Left ventricle myocardium inferior (tissue), 1 donor: ENCODE results near the gene UGCG. TPM values are rescaled to one million over a fixed set of nuclear protein-coding genes. Genes with fewer than 3 reads are reported as not detected.

ENCODE experiments used
- DNase-seq: peaks from one replicate; pipeline ENCODE4 v3.0.0-alpha.2; 2020
- H3K27ac ChIP-seq: fragments of 200-600 bp; replicated peaks from 2 replicates; pipeline ENCODE4 v1.8.0; 2021
- H3K27me3 ChIP-seq: fragments of 200-600 bp; 2 replicates; pipeline ENCODE4 v1.8.0; 2021; ENCODE audit warnings: low read depth
- H3K36me3 ChIP-seq: fragments of 200-600 bp; 2 replicates; pipeline ENCODE4 v1.8.0; 2021
- H3K4me1 ChIP-seq: fragments of 200-600 bp; 2 replicates; pipeline ENCODE4 v1.8.0; 2021
- H3K4me3 ChIP-seq: fragments of 200-600 bp; 2 replicates; pipeline ENCODE4 v1.8.0; 2021; ENCODE audit warnings: mild to moderate bottlenecking, moderate library complexity
- H3K9me3 ChIP-seq: fragments of 200-600 bp; replicated peaks from 2 replicates; pipeline ENCODE4 v1.8.0; 2021
- intact Hi-C: fragments of 100-400 bp; cut with micrococcal nuclease; formaldehyde crosslinking; loops from one replicate; pipeline ENCODE4 v1.11.0; 2022
- total RNA-seq: library from RNA; stranded (reverse); fragmentation: NEBNext Ultra II Directional; extraction: Animal tissue kit (Norgen Biotek cat#: 25700); gene quantifications from one replicate; pipeline ENCODE4 v1.2.1, GENCODE V29; 2021
- TF ChIP-seq, protein P1 (sequence below): fragments of 200-600 bp; IDR thresholded peaks from 2 replicates; pipeline ENCODE4 v1.8.0; 2021; ENCODE audit warnings: antibody characterized with exemption, mild to moderate bottlenecking, borderline replicate concordance
- donor health status: DM: no; HTN: yes; CAD: no; lungs with severe emphysema.

UGCG gene
- total RNA-seq, 1 donor from 2014 or later = 12.7 TPM

DNA sequence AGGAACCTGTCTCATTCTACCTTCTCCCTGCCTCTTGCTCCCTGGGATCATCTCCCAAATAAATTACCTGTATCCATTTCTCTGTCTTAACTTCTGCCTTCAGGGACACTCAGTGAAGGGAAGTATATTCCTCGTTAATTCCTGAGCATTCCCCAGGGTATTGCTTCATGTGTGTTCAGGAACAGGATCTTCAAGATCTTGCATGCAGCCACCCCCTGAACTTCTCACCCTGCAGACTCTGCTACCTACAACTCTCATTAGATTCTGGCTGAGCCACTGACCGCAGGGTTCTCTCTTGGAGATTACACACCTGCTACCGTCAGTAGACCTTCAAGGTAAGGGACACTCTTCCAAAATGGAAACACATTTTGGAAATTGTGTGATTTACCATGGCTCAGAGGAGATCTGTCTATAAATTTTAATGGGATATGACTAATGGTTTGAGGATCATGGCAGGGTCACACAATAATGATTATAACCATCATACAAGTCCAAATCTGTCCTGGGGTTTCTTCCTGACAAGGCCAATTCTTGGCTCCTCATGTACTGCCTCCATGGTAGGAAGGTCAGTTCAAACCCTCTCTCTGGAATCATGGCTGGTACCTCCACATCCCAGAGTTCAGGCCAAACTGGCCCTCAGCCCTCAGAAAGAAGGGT, 38.9 kb upstream of the UGCG start:
- TF ChIP-seq, protein P1, sequence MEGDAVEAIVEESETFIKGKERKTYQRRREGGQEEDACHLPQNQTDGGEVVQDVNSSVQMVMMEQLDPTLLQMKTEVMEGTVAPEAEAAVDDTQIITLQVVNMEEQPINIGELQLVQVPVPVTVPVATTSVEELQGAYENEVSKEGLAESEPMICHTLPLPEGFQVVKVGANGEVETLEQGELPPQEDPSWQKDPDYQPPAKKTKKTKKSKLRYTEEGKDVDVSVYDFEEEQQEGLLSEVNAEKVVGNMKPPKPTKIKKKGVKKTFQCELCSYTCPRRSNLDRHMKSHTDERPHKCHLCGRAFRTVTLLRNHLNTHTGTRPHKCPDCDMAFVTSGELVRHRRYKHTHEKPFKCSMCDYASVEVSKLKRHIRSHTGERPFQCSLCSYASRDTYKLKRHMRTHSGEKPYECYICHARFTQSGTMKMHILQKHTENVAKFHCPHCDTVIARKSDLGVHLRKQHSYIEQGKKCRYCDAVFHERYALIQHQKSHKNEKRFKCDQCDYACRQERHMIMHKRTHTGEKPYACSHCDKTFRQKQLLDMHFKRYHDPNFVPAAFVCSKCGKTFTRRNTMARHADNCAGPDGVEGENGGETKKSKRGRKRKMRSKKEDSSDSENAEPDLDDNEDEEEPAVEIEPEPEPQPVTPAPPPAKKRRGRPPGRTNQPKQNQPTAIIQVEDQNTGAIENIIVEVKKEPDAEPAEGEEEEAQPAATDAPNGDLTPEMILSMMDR = no peak
- DNase-seq = no peak

DNA sequence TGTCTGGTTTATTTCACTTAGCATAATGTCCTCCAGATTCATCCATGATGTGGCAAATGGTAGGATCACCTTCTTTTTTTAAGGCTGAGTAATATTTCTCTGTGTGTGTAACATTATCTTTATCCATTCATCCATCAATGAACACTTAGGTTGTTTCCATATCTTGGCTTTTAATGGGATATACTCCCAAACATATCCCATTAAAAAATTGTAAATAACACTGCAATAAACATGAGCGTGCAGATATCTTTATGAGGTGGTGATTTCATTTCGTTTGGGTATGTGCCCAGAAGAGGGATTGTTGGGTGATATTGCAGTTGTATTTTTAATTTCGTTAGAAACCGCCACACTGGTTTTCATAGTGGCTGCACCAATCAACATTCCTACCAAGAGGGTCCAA, 36.2 kb upstream of the UGCG start:
- no peaks in the 10 kb centered on the region for H3K4me1 ChIP-seq
- intact Hi-C loops = no loop called here
- no peaks in the 10 kb centered on the region for H3K27me3 ChIP-seq
- no peaks in the 10 kb centered on the region for H3K36me3 ChIP-seq
- H3K9me3 ChIP-seq = peaks cover 11% of the 10 kb centered on the region
- no peak overlapping the region for H3K4me3 ChIP-seq
- TF ChIP-seq, protein P1 = no peak
- DNase-seq = no peak
- H3K27ac ChIP-seq = no peak overlapping the region

More for the DNA sequence above, 38.9 kb upstream of the UGCG start:
- H3K9me3 ChIP-seq = peaks cover 11% of the 10 kb centered on the region
- no peaks in the 10 kb centered on the region for H3K27me3 ChIP-seq
- no peaks in the 10 kb centered on the region for H3K4me1 ChIP-seq
- intact Hi-C loops = no loop called here
- H3K27ac ChIP-seq = no peak overlapping the region
- H3K36me3 ChIP-seq = no peaks in the 10 kb centered on the region
- no peak overlapping the region for H3K4me3 ChIP-seq

DNA sequence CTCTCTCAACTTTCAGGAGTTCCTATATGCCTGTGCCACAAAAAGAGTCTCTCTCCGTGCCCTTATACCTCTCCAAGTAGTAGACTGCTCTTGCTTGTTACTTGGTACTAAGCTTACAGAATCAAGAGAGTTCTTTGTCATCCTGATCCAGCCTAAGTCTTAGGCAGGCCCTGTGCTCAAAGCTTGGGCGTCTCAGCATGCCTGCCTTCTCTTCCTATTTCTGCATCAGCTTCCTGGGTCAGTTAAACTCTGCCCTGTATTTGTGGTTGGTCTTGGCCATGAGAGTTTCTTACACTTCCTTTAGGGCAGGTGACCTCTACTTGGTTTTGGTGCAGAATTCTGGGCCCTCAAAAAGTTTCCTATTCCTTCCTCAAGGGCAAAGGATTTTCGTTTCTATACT, 33.0 kb upstream of the UGCG start:
- no peak for DNase-seq

DNA sequence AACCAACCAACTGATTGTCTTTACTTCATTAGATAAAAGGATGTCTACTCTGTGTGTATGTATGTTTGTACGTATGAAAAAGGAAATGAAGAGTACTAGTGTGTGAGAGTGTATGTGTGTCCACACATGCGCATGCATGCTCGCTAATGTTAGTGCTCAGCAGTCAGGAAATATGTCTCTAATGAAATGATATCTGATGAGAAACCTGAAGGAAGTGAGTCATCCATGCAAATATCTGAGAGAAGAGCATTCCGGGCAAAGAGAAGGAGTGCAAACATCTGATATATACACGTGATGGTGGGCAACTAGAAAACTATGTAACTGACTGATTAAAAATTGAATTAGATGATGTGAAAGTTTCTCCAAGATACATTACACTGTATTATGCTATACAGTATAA, 29.6 kb upstream of the UGCG start:
- intact Hi-C loops = no loop called here
- Histone ChIP-seq H3K36me3 (no peaks in the 10 kb centered on the region), H3K4me3 (no peak overlapping the region), H3K4me1 (no peaks in the 10 kb centered on the region), H3K9me3 (peaks cover 4% of the 10 kb centered on the region), H3K27me3 (no peaks in the 10 kb centered on the region), H3K27ac (no peak overlapping the region)
- DNase-seq = no peak
- TF ChIP-seq, protein P1 = no peak

More for the DNA sequence above, 33.0 kb upstream of the UGCG start:
- Histone ChIP-seq H3K4me3 (no peak overlapping the region), H3K27me3 (no peaks in the 10 kb centered on the region), H3K4me1 (no peaks in the 10 kb centered on the region), H3K27ac (no peak overlapping the region), H3K9me3 (peaks cover 16% of the 10 kb centered on the region), H3K36me3 (no peaks in the 10 kb centered on the region)
- TF ChIP-seq, protein P1 = no peak
- intact Hi-C loops = no loop called here

DNA sequence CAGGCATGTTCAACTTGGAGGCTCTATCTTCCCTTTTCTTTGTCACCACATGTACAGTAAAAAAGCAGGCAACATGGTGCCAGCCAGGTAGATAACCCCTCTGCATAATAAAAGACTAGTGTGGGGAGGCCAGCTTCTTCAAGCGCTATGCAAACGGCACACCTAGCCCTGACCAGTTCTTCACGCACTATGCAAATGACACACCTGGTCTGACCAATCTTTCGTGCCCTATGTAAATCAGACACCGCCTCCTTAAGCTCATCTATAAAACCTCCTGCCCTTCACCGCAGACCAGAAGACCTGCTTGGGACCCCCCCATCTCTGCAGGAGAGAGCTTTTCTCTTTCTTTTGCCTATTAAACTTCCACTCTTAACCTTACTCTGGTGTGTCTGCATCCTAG, 28.1 kb upstream of the UGCG start:
- H3K27me3 ChIP-seq = no peaks in the 10 kb centered on the region
- H3K9me3 ChIP-seq = peaks cover 4% of the 10 kb centered on the region
- H3K27ac ChIP-seq = no peak overlapping the region
- H3K36me3 ChIP-seq = no peaks in the 10 kb centered on the region
- no peak for DNase-seq
- no peak overlapping the region for H3K4me3 ChIP-seq
- no peaks in the 10 kb centered on the region for H3K4me1 ChIP-seq
- intact Hi-C loops = no loop called here
- TF ChIP-seq, protein P1 = no peak
